COLO829 (cell line): Measurements from ENCODE around the gene HOXB4.
"Not testable (repeated sequence)": the region's sequence is repeated elsewhere in the genome, so short reads cannot be mapped to it uniquely, and the experiment has no call there.

Experiments used
- DNase-seq: peaks from one replicate; pipeline ENCODE4 v3.0.0; 2012; ENCODE audit warnings: low spot score

Gene HOXB4

GRCh38 chr17:48546924-48547807, 31.0 kb downstream of the HOXB4 start:
- no peak for DNase-seq

GRCh38 chr17:48546137-48546923, 31.8 kb downstream of the HOXB4 start:
- no peak for DNase-seq

GRCh38 chr17:48545539-48545938, 32.6 kb downstream of the HOXB4 start:
- no peak for DNase-seq

- no peak for DNase-seq
These were observed 33.2 kb downstream of the HOXB4 start, which contains the start of gene HOXB2 for GRCh38 chr17:48545022-48545375. Gene HOXB2 (minus strand): TSS chr17:48545109. CDS start chr17:48544911, 198 bp downstream.

GRCh38 chr17:48544349-48545021, 33.7 kb downstream of the HOXB4 start:
- DNase-seq, result no peak

- DNase-seq, result no peak
These were observed 34.2 kb downstream of the HOXB4 start for GRCh38 chr17:48543854-48544348.

- DNase-seq, result no peak
These were observed 34.9 kb downstream of the HOXB4 start for GRCh38 chr17:48543107-48543853.

- DNase-seq, result no peak
These were observed 35.4 kb downstream of the HOXB4 start for GRCh38 chr17:48542698-48543106.

- no peak for DNase-seq
These were observed 36.0 kb downstream of the HOXB4 start for GRCh38 chr17:48542114-48542656.

GRCh38 chr17:48541577-48542113, 36.5 kb downstream of the HOXB4 start:
- DNase-seq, result no peak

GRCh38 chr17:48541036-48541576, 37.0 kb downstream of the HOXB4 start:
- no peak for DNase-seq

GRCh38 chr17:48540213-48540612, 37.9 kb downstream of the HOXB4 start:
- no peak for DNase-seq

GRCh38 chr17:48539177-48539576, 39.0 kb downstream of the HOXB4 start:
- DNase-seq, result no peak

- DNase-seq, result no peak
These were observed 40.8 kb downstream of the HOXB4 start for GRCh38 chr17:48537316-48537715.

GRCh38 chr17:48535793-48536559, 42.2 kb downstream of the HOXB4 start:
- not testable (repeated sequence) for DNase-seq

- no peak for DNase-seq
These were observed 45.9 kb downstream of the HOXB4 start for GRCh38 chr17:48532261-48532660.

GRCh38 chr17:48530887-48531272, 47.3 kb downstream of the HOXB4 start, which contains the start of gene HOXB1:
Gene HOXB1 (minus strand): TSS chr17:48531011. CDS start chr17:48530904, 107 bp downstream.
- DNase-seq, result no peak

GRCh38 chr17:48530208-48530886, 47.8 kb downstream of the HOXB4 start:
- no peak for DNase-seq

GRCh38 chr17:48529683-48530009, 48.5 kb downstream of the HOXB4 start:
- no peak for DNase-seq
